Stimulated activated naive CD8-positive, alpha-beta T cell treated with anti-CD3 and anti-CD28 coated beads, Interleukin-15, Interleukin-2, amounts not matched to agents 100 ng/mL and 50 ng/mL, for 24 hours (primary cell): Measurements from ENCODE around the gene RWDD3.

Experiments used
- H3K27ac Mint-ChIP-seq: one replicate; pipeline ENCODE4 v1.8.0; 2021; ENCODE audit warnings: mild to moderate bottlenecking, mixed read lengths
- H3K27me3 Mint-ChIP-seq: one replicate; pipeline ENCODE4 v1.8.0; 2021; ENCODE audit warnings: mixed read lengths
- H3K36me3 Mint-ChIP-seq: one replicate; pipeline ENCODE4 v1.8.0; 2021; ENCODE audit warnings: low read depth, mixed read lengths
- H3K4me1 Mint-ChIP-seq: one replicate; pipeline ENCODE4 v1.8.0; 2021; ENCODE audit warnings: low read depth, mixed read lengths
- H3K4me3 Mint-ChIP-seq: one replicate; pipeline ENCODE4 v1.8.0; 2021; ENCODE audit warnings: mild to moderate bottlenecking, mixed read lengths
- H3K9me3 Mint-ChIP-seq: one replicate; pipeline ENCODE4 v1.8.0; 2021; ENCODE audit warnings: mixed read lengths

Gene RWDD3

DNA sequence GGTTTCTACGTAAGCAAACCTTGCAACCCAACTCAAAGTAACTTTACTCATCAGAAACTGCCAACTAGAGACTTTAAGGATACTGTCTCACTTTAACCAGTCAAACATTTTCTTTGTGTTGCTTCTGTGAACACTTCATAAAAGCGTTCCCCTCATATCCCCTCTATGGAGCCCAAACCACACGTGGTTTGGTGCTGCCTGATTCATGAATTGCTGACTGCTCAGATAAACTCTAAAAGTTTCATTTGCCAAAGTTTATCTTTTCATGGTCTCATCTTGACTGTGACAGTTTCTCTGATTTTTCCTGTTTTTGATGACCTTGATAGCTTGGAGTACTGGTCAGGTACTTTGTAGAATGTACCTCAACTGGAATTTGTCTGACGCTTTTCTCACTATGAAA is 14.6 kb upstream of the RWDD3 start:
- no peaks in the 10 kb centered on the region for H3K9me3 Mint-ChIP-seq
- H3K4me1 Mint-ChIP-seq = no peaks in the 10 kb centered on the region
- H3K27ac Mint-ChIP-seq = no peak overlapping the region
- H3K4me3 Mint-ChIP-seq = no peak overlapping the region
- peaks cover 22% of the 10 kb centered on the region for H3K27me3 Mint-ChIP-seq
- no peaks in the 10 kb centered on the region for H3K36me3 Mint-ChIP-seq

DNA sequence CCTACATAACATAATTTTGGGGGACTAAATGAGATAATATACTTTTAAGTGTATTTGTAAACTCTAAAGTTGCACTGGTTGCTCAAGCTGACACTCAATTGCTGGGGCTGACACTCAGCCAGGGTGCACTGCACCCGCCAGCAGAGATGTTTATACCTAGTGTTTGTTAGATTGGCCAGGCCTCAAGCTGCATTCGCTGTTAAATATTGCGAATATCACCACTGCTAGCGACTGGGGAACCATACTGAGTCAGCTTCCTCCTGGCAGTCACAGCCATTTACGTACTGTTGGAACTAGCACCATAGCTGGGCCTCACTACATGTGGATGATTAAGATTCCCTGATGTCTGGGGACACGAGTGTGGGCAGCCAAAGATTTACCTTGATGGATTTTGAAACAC is 12.7 kb upstream of the RWDD3 start:
- H3K27ac Mint-ChIP-seq = no peak overlapping the region
- H3K27me3 Mint-ChIP-seq = peaks cover 16% of the 10 kb centered on the region
- H3K9me3 Mint-ChIP-seq = no peaks in the 10 kb centered on the region
- no peaks in the 10 kb centered on the region for H3K4me1 Mint-ChIP-seq
- H3K36me3 Mint-ChIP-seq = no peaks in the 10 kb centered on the region
- H3K4me3 Mint-ChIP-seq = no peak overlapping the region

DNA sequence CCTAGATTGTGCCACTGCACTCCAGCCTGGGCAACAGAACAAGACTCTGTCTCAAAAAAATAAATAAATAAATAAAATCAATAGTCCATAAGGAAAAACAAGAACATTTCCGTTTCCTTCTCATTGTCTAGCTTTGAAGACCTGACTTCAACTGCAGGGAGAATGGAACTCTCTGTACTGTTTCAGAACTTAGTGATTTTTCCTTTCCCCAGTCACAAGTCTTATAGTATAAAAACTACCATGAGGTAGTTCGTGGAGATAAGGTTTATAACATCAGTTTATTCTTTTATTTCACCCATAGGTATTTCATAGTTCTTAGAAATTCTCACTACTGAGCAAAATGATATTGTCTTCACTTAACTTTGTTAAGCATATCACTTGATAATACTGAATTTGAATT is 11.4 kb upstream of the RWDD3 start:
- H3K9me3 Mint-ChIP-seq = no peaks in the 10 kb centered on the region
- H3K27ac Mint-ChIP-seq = no peak overlapping the region
- H3K4me3 Mint-ChIP-seq = no peak overlapping the region
- H3K27me3 Mint-ChIP-seq = peaks cover 16% of the 10 kb centered on the region
- H3K36me3 Mint-ChIP-seq = no peaks in the 10 kb centered on the region
- H3K4me1 Mint-ChIP-seq = no peaks in the 10 kb centered on the region

DNA sequence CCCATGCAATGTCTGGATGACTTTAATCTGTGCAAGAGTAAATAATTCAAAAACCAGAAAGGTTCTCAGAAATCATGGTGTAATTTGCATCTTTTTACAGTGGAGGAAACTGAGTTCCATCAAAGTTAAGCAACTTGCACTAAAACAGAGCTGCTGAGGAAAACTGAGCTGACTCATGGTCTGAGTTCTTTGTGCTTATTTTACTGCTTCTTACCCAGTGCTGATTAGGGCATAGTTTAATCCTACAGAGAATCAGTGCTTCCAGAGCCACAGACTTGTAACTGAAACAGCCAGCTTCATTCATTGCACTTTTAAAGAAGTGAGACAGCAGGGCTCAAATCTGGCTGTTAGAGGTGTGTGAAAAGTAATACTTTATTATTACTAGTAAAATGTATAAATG is 10.9 kb upstream of the RWDD3 start:
- H3K4me3 Mint-ChIP-seq = no peak overlapping the region
- H3K27me3 Mint-ChIP-seq = peaks cover 18% of the 10 kb centered on the region
- no peaks in the 10 kb centered on the region for H3K9me3 Mint-ChIP-seq
- no peak overlapping the region for H3K27ac Mint-ChIP-seq
- no peaks in the 10 kb centered on the region for H3K4me1 Mint-ChIP-seq
- H3K36me3 Mint-ChIP-seq = no peaks in the 10 kb centered on the region

DNA sequence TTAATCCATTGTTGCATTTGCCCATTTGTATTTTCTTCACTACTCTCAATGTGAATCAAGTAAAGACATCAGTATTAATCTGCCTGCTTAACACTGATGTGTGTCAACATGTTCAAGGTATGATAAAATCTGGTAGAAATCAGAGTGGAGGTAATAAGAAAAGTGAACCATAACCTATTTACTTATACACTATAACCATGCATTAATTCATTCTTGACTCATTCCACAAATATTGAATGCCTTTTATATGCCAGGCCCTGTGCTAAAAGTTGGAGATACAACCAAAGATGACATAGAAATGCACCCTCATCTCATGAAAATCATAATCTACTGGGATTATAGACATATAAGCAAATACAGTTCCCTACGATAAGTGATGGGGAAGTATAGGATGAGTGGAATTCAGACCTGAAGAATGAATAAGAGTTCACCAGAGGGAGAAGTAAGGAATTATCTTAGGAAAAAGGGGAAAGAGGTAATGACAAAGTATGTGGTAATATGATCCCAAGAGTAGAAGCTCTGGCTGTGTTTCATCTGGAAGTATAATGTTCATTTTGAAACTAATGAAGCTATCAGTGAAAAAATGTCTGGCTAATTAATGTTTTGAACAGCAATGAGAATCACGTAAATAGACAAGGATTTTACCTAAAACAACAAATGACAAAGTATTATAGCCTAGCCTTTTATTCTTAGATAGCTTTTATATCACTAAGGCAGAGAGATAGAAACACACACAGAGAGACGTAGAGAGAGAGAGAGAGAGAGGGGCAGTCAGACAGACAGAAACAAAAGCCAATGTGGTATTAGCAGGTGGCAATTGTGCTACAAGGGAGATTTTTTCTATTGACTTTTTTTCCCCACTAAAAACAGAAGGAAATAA is 7.0 kb upstream of the RWDD3 start:
- H3K9me3 Mint-ChIP-seq = no peaks in the 10 kb centered on the region
- H3K36me3 Mint-ChIP-seq = no peaks in the 10 kb centered on the region
- no peak overlapping the region for H3K4me3 Mint-ChIP-seq
- H3K27me3 Mint-ChIP-seq = peaks cover 42% of the 10 kb centered on the region
- no peak overlapping the region for H3K27ac Mint-ChIP-seq
- H3K4me1 Mint-ChIP-seq = no peaks in the 10 kb centered on the region

DNA sequence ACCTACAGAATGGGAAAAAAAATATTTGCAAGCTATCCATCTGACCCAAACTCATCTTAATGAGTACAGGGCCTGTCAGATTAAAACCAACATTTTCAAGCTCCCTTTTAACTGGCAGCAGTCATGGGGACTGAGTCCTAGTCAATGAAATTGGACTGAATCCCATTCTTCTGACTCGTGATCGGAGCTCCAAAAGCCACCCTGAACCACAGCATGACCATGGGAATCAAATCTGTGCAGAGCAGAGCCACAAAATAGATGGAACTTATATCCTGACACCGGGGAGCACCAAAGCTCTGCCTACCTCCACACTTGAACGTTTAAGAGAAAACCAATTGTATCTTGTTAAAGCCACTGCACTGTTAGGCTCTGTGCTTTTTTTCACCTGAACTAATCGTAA is 5.0 kb upstream of the RWDD3 start:
- Mint-ChIP-seq H3K27ac (no peak overlapping the region), H3K4me3 (no peak overlapping the region), H3K36me3 (no peaks in the 10 kb centered on the region), H3K4me1 (peaks cover 9% of the 10 kb centered on the region), H3K27me3 (peaks cover 45% of the 10 kb centered on the region), H3K9me3 (no peaks in the 10 kb centered on the region)

DNA sequence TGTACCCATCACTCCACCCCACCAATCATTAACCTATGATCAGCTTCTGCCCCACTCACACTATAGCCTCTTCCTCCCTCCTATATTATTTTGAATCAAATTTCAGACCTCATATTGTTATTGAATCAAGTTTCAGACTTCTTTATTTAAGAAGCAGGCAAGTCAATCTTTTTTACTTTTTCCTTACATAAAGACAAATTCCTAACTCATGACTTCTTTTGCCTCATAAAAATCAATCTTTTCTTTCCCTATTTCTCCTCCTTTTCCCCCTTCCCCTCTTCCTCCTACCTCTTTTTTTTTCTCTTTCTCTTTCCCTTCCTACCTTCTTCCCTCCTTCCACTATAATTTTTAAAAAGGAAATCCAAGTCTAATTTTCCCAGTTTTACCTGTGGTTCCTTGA is 4.3 kb upstream of the RWDD3 start:
- Mint-ChIP-seq H3K27me3 (peaks cover 45% of the 10 kb centered on the region), H3K27ac (no peak overlapping the region), H3K9me3 (no peaks in the 10 kb centered on the region), H3K36me3 (no peaks in the 10 kb centered on the region), H3K4me3 (no peak overlapping the region), H3K4me1 (peaks cover 11% of the 10 kb centered on the region)

DNA sequence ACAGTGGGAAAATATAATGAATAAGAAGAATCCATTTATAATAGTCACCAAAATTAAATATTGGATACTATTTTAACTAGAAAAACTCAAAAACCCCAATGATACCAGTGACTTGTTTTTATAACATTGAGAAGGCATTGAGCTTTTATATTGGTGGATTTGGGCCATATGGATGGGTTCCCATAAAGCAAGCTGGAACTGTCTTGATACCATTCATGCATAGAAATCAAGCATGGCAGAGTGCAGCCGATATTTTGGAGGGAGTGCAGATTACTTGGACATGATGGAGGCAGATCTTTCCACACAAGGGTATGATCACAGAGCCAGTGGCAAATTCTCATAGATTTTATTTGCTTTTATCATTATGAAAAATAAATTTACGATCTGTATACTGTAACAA is 3.8 kb upstream of the RWDD3 start:
- no peak overlapping the region for H3K27ac Mint-ChIP-seq
- no peak overlapping the region for H3K4me3 Mint-ChIP-seq
- H3K4me1 Mint-ChIP-seq = peaks cover 12% of the 10 kb centered on the region
- peaks cover 45% of the 10 kb centered on the region for H3K27me3 Mint-ChIP-seq
- H3K9me3 Mint-ChIP-seq = no peaks in the 10 kb centered on the region
- no peaks in the 10 kb centered on the region for H3K36me3 Mint-ChIP-seq

DNA sequence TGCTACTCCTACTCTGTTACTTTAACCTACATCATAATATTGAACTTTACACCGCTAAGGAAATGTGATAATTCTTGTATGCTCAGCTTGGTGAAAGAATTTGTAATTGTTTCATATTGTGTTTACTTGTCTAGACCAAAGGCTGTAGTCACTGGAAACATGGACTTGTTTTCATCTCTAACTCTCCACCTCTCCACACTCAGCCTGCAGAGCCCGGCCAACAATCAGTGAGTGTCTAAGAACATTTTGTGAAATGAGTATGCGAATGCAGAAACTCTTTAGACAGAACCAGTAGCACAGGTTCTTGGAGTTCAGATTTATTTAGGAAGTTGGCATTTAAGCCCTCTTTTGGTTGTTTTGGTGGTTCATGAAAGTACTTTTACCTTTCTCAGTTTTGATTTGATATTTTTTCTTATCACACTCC is 3.2 kb upstream of the RWDD3 start:
- Mint-ChIP-seq H3K36me3 (no peaks in the 10 kb centered on the region), H3K27ac (no peak overlapping the region), H3K9me3 (no peaks in the 10 kb centered on the region)

DNA sequence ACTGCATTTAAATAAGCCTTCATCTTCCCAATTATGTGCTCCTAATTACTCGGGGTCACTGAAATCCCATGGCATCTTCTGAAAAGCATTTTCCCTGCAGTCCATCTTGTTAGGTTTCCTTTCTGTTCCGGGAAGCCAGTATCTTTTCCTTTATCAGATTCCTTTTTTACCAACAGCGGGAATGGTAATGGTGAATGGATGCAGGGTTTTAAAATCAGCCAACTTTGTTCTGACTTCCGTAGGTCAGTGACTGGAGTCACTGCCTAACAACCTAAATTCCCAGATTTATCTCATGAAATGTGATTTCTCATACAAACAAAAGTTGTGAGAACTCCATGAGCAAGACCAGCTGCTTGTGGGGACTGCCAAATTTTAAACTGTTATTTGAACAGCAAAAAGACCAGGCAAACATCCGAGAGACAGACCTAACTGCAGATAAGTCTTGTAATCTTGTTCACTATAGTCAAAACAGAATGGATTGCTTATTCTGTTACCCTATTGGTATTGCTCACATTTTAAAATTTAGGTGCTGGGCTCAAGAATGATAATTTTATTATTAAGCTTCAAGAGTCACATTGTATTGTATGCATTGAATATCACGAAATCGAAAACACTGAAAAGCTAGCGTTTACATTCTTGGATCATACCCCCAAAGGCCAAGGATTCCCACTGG is 1.2 kb upstream of the RWDD3 start:
- Mint-ChIP-seq H3K4me1 (peaks cover 34% of the 10 kb centered on the region), H3K4me3 (peak overlapping the region; percentile 83), H3K9me3 (no peaks in the 10 kb centered on the region), H3K27ac (peak overlapping the region; percentile 82), H3K27me3 (peaks cover 35% of the 10 kb centered on the region), H3K36me3 (peaks cover 4% of the 10 kb centered on the region)

More for the DNA sequence above, 3.2 kb upstream of the RWDD3 start:
- Mint-ChIP-seq H3K27me3 (peaks cover 45% of the 10 kb centered on the region), H3K4me3 (no peak overlapping the region), H3K4me1 (peaks cover 16% of the 10 kb centered on the region)

DNA sequence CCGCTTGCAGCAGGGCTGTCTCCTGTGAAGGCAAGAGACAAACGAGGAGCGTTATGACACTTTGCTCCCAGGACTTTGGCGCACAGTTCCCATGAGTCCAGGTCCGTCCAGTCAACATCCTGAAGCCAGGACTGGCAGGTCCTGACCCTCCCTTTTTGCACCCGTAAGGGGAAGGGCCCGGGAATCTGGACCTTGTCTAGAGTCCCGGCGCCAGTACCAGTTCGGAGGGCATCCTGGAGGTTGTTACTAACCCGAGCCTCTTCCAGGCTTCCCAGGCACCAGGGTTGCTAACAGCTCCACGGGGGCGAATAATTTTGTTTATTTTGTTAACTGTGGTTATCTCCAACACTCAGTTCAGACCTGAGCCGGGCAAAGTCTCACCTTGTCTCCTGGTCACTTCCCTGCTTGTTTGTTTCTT is 682 bp upstream of the RWDD3 start:
- Mint-ChIP-seq H3K9me3 (no peaks in the 10 kb centered on the region), H3K4me3 (peak overlapping the region; percentile 83), H3K27ac (peak overlapping the region; percentile 82), H3K4me1 (peaks cover 38% of the 10 kb centered on the region), H3K27me3 (peaks cover 31% of the 10 kb centered on the region), H3K36me3 (peaks cover 7% of the 10 kb centered on the region)

DNA sequence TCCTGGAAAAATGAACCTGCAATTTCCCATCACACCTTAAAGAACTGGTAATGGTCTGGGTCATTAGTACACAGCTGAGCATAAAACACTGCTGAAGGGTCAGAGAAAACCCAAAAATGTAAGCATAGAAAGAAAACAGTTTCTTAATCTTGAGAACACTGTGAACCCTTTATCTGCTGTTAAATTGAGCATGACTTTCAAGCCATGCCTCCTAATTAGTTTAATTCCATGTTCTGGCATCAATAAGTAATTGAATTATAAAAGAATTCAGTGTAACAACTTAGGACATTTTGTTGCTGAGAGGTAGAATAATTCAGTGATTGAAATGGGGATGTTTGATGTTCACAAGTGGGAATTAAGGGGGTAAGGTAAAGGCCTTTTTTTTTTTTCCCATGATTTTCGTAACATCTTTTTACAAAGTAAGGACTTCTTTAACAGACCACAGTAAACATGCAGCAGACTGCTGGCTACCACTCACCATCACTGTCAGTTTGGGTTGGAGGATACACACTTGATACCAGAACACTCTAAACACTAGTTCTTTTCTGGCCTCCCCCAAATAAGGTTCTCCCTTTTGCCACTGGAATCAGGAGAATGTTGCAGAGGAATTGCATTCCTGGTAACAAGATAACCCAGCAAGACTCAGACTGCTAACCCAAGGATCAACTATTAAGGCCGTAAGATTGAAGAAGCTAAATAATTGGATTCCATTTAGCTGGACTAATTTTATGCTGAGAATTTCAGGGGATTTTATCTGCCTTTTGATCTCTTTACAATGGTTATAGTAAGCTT is 3.0 kb downstream of the RWDD3 start:
- no peak overlapping the region for H3K4me3 Mint-ChIP-seq
- no peak overlapping the region for H3K27ac Mint-ChIP-seq
- peaks cover 44% of the 10 kb centered on the region for H3K36me3 Mint-ChIP-seq
- peaks cover 11% of the 10 kb centered on the region for H3K9me3 Mint-ChIP-seq
- H3K4me1 Mint-ChIP-seq = peaks cover 52% of the 10 kb centered on the region
- H3K27me3 Mint-ChIP-seq = peaks cover 2% of the 10 kb centered on the region

DNA sequence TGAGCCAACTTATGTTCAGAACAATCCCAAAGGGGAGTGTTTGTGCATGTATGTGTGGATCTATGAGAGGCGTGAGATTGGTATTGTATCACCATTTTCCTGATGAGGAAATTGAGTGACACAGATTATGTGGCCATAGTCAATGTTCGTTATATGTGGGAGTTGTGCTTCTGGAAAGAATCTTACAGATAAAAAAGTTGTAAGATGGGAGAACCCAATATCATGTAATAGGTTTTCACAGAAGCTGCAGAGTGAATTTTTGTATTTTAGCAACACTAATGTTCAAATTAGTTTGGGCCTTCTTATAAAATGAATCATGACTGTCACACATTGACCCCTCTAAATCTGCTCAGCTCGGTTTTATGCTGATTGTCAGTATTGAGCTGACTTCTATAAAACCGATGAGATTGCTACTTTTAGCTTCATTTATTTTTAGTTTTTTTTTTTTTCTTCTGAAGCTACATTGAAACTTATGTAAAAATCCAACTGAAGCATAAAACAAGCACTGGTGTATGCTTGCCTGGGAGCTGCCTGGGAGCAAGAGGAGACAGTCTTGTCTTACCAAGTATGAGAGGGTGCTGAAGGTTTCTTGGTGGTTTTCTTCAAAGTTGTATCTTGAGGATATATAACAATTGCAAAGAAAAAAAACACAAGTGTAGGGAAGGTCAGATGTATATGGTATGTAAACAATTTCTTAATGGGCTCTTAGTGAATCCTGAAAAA is 4.1 kb downstream of the RWDD3 start:
- Mint-ChIP-seq H3K27ac (no peak overlapping the region), H3K4me3 (no peak overlapping the region), H3K27me3 (no peaks in the 10 kb centered on the region), H3K4me1 (peaks cover 50% of the 10 kb centered on the region), H3K36me3 (peaks cover 52% of the 10 kb centered on the region), H3K9me3 (peaks cover 15% of the 10 kb centered on the region)

DNA sequence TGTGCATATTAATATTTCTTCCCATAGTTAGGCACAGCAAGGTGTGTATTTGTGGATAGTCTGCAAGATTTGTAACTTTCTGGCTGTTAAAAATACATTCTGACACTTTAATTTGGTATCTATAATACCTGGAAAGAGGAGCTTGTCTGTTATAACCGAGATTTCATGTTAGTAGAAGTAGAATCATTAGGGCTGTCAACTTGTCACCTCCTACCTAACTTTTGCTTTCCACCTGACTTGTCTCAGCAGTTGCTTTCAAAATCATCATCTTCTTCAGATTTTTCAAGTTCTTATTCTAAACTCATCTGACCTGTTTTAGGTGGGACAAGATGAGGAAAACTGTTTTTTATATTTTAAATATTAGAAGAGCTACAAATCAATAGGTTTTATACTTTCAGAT is 11.0 kb downstream of the RWDD3 start:
- Mint-ChIP-seq H3K27me3 (no peaks in the 10 kb centered on the region), H3K4me1 (peaks cover 13% of the 10 kb centered on the region), H3K4me3 (no peak overlapping the region), H3K36me3 (peaks cover 45% of the 10 kb centered on the region), H3K9me3 (peaks cover 15% of the 10 kb centered on the region), H3K27ac (no peak overlapping the region)
